Adipocyte (in vitro differentiated cells): ENCODE data around the gene CDADC1.

ENCODE experiments used
- DNase-seq: peaks from one replicate; pipeline ENCODE4 v3.0.0-alpha.2; 2015; ENCODE audit warnings: low read depth
- H3K27me3 ChIP-seq: replicated peaks from 2 replicates; pipeline ENCODE4 v1.7.0; 2013; ENCODE audit warnings: mild to moderate bottlenecking, low read length, moderate library complexity; ENCODE audit not compliant: control insufficient read depth, insufficient read depth
- H3K36me3 ChIP-seq: 2 replicates; pipeline ENCODE4 v1.7.0; 2013; ENCODE audit warnings: low read length, mild to moderate bottlenecking, moderate library complexity; ENCODE audit not compliant: control insufficient read depth, insufficient read depth, severe bottlenecking
- H3K4me1 ChIP-seq: 2 replicates; pipeline ENCODE4 v1.7.0; 2013; ENCODE audit warnings: mild to moderate bottlenecking, low read length, moderate library complexity; ENCODE audit not compliant: control insufficient read depth, insufficient read depth
- H3K4me3 ChIP-seq: 2 replicates; pipeline ENCODE4 v1.7.0; 2013; ENCODE audit warnings: mild to moderate bottlenecking, low read length, moderate library complexity
- H3K9ac ChIP-seq: 2 replicates; pipeline ENCODE4 v1.7.0; 2013; ENCODE audit warnings: mild to moderate bottlenecking, low read length, moderate library complexity
- H3K9me3 ChIP-seq: 2 replicates; pipeline ENCODE4 v1.7.0; 2013; ENCODE audit warnings: mild to moderate bottlenecking, low read length, moderate library complexity; ENCODE audit not compliant: control insufficient read depth

The CDADC1 gene

GRCh38 chr13:49341941-49342340 is 94.2 kb downstream of the CDADC1 start:
- peaks cover 3% of the 10 kb centered on the region for H3K36me3 ChIP-seq
- H3K9me3 ChIP-seq, result no peaks in the 10 kb centered on the region
- no peaks in the 10 kb centered on the region for H3K27me3 ChIP-seq
- no peak overlapping the region for H3K4me3 ChIP-seq
- DNase-seq, result no peak
- H3K9ac ChIP-seq, result no peak overlapping the region
- peaks cover 3% of the 10 kb centered on the region for H3K4me1 ChIP-seq

GRCh38 chr13:49342454-49342853 is 94.7 kb downstream of the CDADC1 start:
- no peak overlapping the region for H3K4me3 ChIP-seq
- peaks cover 3% of the 10 kb centered on the region for H3K4me1 ChIP-seq
- DNase-seq, result no peak
- H3K9me3 ChIP-seq, result no peaks in the 10 kb centered on the region
- no peak overlapping the region for H3K9ac ChIP-seq
- peaks cover 3% of the 10 kb centered on the region for H3K36me3 ChIP-seq
- no peaks in the 10 kb centered on the region for H3K27me3 ChIP-seq
